ENCODE results near the gene USP48.

Gene USP48

GRCh38 chr1:21670059-21670881 lies 112.7 kb downstream of the USP48 start:
- DNase-seq, result no peak

- DNase-seq, result peak in 35 of 58 donors; percentile 28 to 82 (median 52)
Observed at GRCh38 chr1:21669258-21670058, 113.5 kb downstream of the USP48 start, which contains the start of gene RAP1GAP. TSS of gene RAP1GAP (minus strand) at chr1:21669357. CDS start at chr1:21620032, 49,325 bp downstream.

GRCh38 chr1:21668951-21669257 lies 114.0 kb downstream of the USP48 start:
- DNase-seq, result peak in 1 of 58 donors; percentile 46

- peak in 1 of 58 donors; percentile 58 for DNase-seq
Observed at GRCh38 chr1:21668232-21668950, 114.6 kb downstream of the USP48 start.

GRCh38 chr1:21667348-21668231 lies 115.4 kb downstream of the USP48 start:
- no peak for DNase-seq

GRCh38 chr1:21666576-21667320 lies 116.2 kb downstream of the USP48 start:
- DNase-seq, result peak in 2 of 58 donors; percentile 38 to 47

- DNase-seq, result no peak
Observed at GRCh38 chr1:21665711-21666575, 117.0 kb downstream of the USP48 start.

- DNase-seq, result no peak
Observed at GRCh38 chr1:21664806-21665588, 118.0 kb downstream of the USP48 start.

GRCh38 chr1:21663951-21664805 lies 118.8 kb downstream of the USP48 start:
- DNase-seq, result no peak

GRCh38 chr1:21663248-21663950 lies 119.5 kb downstream of the USP48 start:
- peak in 38 of 58 donors; percentile 17 to 84 (median 57) for DNase-seq

- no peak for DNase-seq
Observed at GRCh38 chr1:21662426-21663247, 120.3 kb downstream of the USP48 start.

- DNase-seq, result no peak
Observed at GRCh38 chr1:21661886-21662285, 121.1 kb downstream of the USP48 start.

- no peak for DNase-seq
Observed at GRCh38 chr1:21659924-21660326, 123.0 kb downstream of the USP48 start.

- DNase-seq, result peak in 52 of 58 donors; percentile 41 to 89 (median 68)
Observed at GRCh38 chr1:21659099-21659923, 123.6 kb downstream of the USP48 start.
